Endothelial cell (in vitro differentiated cells): Measurements from ENCODE around the gene LAGE3. TPM values are rescaled to one million over a fixed set of nuclear protein-coding genes. Genes with fewer than 3 reads are reported as not detected.

ENCODE experiments used
- DNase-seq: peaks from one replicate; pipeline ENCODE4 v3.0.0; 2021; ENCODE audit warnings: low spot score
- H3K27ac Mint-ChIP-seq: one replicate; pipeline ENCODE4 v1.8.0; 2021; ENCODE audit warnings: mixed read lengths, inconsistent platforms; ENCODE audit not compliant: unreplicated experiment
- H3K27me3 Mint-ChIP-seq: one replicate; pipeline ENCODE4 v1.8.0; 2021; ENCODE audit warnings: mild to moderate bottlenecking, moderate library complexity, mixed read lengths, inconsistent platforms; ENCODE audit not compliant: unreplicated experiment
- H3K36me3 Mint-ChIP-seq: one replicate; pipeline ENCODE4 v1.8.0; 2021; ENCODE audit warnings: mild to moderate bottlenecking, low read depth, mixed read lengths, inconsistent platforms; ENCODE audit not compliant: unreplicated experiment
- H3K4me1 Mint-ChIP-seq: one replicate; pipeline ENCODE4 v1.8.0; 2021; ENCODE audit warnings: mild to moderate bottlenecking, mixed read lengths, inconsistent platforms; ENCODE audit not compliant: unreplicated experiment
- H3K4me3 Mint-ChIP-seq: one replicate; pipeline ENCODE4 v1.8.0; 2021; ENCODE audit warnings: mild to moderate bottlenecking, mixed read lengths, inconsistent platforms; ENCODE audit not compliant: unreplicated experiment
- H3K9me3 Mint-ChIP-seq: one replicate; pipeline ENCODE4 v1.8.0; 2021; ENCODE audit warnings: mixed read lengths, inconsistent platforms; ENCODE audit not compliant: unreplicated experiment
- total RNA-seq: library from RNA; stranded (reverse); fragmentation: NEBNext Ultra II Directional; extraction: Animal tissue kit (Norgen Biotek cat#: 25700); gene quantifications from one replicate; pipeline ENCODE4 v1.2.1, GENCODE V29; 2021; ENCODE audit not compliant: unreplicated experiment
- TF ChIP-seq, protein P1 (sequence below): fragments of 200-600 bp; sonication (generic); IDR thresholded peaks from one replicate; pipeline ENCODE4 v1.5.0; 2021; ENCODE audit warnings: antibody characterized with exemption; ENCODE audit not compliant: unreplicated experiment

LAGE3 gene
- total RNA-seq, 1 donor from 2014 or later = 18.4 TPM

- no peak overlapping the region for H3K4me3 Mint-ChIP-seq
- TF ChIP-seq, protein P1, sequence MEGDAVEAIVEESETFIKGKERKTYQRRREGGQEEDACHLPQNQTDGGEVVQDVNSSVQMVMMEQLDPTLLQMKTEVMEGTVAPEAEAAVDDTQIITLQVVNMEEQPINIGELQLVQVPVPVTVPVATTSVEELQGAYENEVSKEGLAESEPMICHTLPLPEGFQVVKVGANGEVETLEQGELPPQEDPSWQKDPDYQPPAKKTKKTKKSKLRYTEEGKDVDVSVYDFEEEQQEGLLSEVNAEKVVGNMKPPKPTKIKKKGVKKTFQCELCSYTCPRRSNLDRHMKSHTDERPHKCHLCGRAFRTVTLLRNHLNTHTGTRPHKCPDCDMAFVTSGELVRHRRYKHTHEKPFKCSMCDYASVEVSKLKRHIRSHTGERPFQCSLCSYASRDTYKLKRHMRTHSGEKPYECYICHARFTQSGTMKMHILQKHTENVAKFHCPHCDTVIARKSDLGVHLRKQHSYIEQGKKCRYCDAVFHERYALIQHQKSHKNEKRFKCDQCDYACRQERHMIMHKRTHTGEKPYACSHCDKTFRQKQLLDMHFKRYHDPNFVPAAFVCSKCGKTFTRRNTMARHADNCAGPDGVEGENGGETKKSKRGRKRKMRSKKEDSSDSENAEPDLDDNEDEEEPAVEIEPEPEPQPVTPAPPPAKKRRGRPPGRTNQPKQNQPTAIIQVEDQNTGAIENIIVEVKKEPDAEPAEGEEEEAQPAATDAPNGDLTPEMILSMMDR = no peak
- peaks cover 1% of the 10 kb centered on the region for H3K27me3 Mint-ChIP-seq
- DNase-seq = no peak
- H3K4me1 Mint-ChIP-seq = no peaks in the 10 kb centered on the region
- peaks cover 5% of the 10 kb centered on the region for H3K36me3 Mint-ChIP-seq
- no peaks in the 10 kb centered on the region for H3K9me3 Mint-ChIP-seq
- no peak overlapping the region for H3K27ac Mint-ChIP-seq
Observed at GRCh38 chrX:154466036-154466435, 13.0 kb downstream of the LAGE3 start.

GRCh38 chrX:154465601-154466000, 13.5 kb downstream of the LAGE3 start:
- Mint-ChIP-seq H3K9me3 (no peaks in the 10 kb centered on the region), H3K4me1 (no peaks in the 10 kb centered on the region), H3K27me3 (no peaks in the 10 kb centered on the region), H3K36me3 (peaks cover 5% of the 10 kb centered on the region), H3K27ac (no peak overlapping the region), H3K4me3 (no peak overlapping the region)
- DNase-seq = no peak
- TF ChIP-seq, protein P1 = no peak

- no peaks in the 10 kb centered on the region for H3K9me3 Mint-ChIP-seq
- H3K27me3 Mint-ChIP-seq = no peaks in the 10 kb centered on the region
- peaks cover 5% of the 10 kb centered on the region for H3K36me3 Mint-ChIP-seq
- H3K27ac Mint-ChIP-seq = no peak overlapping the region
- no peak overlapping the region for H3K4me3 Mint-ChIP-seq
- no peak for DNase-seq
- H3K4me1 Mint-ChIP-seq = no peaks in the 10 kb centered on the region
- TF ChIP-seq, protein P1 = no peak
Observed at GRCh38 chrX:154464806-154465365, 14.2 kb downstream of the LAGE3 start.

GRCh38 chrX:154463611-154464220, 15.4 kb downstream of the LAGE3 start:
- no peak overlapping the region for H3K4me3 Mint-ChIP-seq
- no peaks in the 10 kb centered on the region for H3K27me3 Mint-ChIP-seq
- no peak for DNase-seq
- TF ChIP-seq, protein P1 = no peak
- H3K36me3 Mint-ChIP-seq = peaks cover 5% of the 10 kb centered on the region
- no peaks in the 10 kb centered on the region for H3K9me3 Mint-ChIP-seq
- H3K4me1 Mint-ChIP-seq = no peaks in the 10 kb centered on the region
- H3K27ac Mint-ChIP-seq = no peak overlapping the region

DNA sequence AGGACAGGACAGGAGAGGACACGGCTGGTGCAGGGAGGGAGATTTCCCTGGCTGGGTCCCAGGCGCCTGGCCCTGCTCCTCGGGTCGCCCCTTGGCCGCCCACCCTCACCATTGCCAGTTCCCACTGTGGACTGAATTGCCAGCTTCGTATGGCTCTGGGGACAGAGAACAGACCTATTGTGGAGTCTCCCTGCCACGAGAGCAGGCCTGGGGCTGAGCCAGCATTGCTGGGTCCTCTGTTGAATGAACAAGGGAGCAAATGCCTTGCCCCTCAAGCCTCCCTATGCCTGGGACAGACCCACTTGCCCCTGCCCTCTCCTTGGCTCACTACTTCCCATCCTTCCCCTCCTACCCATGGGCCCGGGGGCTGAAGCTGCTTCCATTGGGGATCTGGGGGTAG, 16.7 kb downstream of the LAGE3 start:
- H3K4me1 Mint-ChIP-seq = peaks cover 1% of the 10 kb centered on the region
- no peak for DNase-seq
- peaks cover under 1% of the 10 kb centered on the region for H3K27me3 Mint-ChIP-seq
- no peak overlapping the region for H3K4me3 Mint-ChIP-seq
- H3K9me3 Mint-ChIP-seq = no peaks in the 10 kb centered on the region
- no peak overlapping the region for H3K27ac Mint-ChIP-seq
- H3K36me3 Mint-ChIP-seq = peaks cover 6% of the 10 kb centered on the region
- TF ChIP-seq, protein P1 = no peak
